ENCODE measurements around the gene EFNA1. TPM values are rescaled to one million over a fixed set of nuclear protein-coding genes. Genes with fewer than 3 reads are reported as not detected.
A peak's percentile ranks its signal among the peaks of the same experiment; 100 is the strongest.

The EFNA1 gene
- total and polyA plus RNA-seq, 2 of the 13 experiments (the other 11 are each of a cell fraction or from before 2014, with no cell fraction given): 81.8 to 874 TPM

DNA sequence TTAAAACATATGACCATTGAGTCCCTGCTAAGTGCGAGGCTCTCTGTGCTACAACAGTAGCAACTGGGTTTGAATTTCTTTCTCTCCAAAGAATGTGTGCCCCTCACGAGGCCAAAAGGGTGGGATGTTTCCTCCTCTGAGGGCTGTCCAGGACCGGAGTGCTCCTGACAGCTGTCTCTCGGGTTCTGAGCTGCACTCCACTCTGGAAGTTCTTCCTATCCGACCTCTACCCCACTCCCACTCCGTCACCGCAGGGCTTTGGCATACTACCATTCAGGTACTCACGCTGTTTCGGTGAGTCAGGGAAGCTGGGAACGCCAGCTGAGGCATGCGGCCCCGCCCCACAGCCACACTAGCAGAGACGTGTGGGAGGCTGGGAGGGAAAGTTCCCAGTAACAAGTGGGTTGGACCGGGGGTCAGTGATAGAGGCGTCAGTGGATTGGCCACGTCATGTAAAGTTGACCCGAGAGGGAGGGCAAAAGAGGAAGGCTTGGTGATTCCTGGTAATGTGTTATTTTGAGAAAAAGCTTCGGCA is 7.3 kb downstream of the EFNA1 start (continued):
- TF ChIP-seq GPN1 (CRISPR knock-in tag; IDR thresholded peaks at IDR 0.05; ENCODE audit: borderline replicate concordance): no peak
- TF ChIP-seq GATAD2A (CRISPR knock-in tag; IDR thresholded peaks at IDR 0.05): peak; percentile 24; the same call in 1 of the 2 replicates
- TF ChIP-seq ZBTB4 (CRISPR knock-in tag; IDR thresholded peaks at IDR 0.05; ENCODE audit: borderline replicate concordance): no peak
- no peak for TF ChIP-seq RAD21 (CRISPR knock-in tag; IDR thresholded peaks at IDR 0.05)
- TF ChIP-seq, protein P1, sequence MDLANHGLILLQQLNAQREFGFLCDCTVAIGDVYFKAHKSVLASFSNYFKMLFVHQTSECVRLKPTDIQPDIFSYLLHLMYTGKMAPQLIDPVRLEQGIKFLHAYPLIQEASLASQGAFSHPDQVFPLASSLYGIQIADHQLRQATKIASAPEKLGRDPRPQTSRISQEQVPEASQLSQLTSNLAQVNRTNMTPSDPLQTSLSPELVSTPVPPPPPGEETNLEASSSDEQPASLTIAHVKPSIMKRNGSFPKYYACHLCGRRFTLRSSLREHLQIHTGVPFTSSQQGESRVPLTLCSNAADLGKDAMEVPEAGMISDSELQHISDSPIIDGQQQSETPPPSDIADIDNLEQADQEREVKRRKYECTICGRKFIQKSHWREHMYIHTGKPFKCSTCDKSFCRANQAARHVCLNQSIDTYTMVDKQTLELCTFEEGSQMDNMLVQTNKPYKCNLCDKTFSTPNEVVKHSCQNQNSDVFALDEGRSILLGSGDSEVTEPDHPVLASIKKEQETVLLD (CRISPR knock-in tag; IDR thresholded peaks at IDR 0.05; ENCODE audit: low read depth): no peak
- TF ChIP-seq CCAR2 (optimal IDR thresholded peaks at IDR 0.05; ENCODE audit: low read depth, low read length): no peak
- TF ChIP-seq ZNF749 (CRISPR knock-in tag; IDR thresholded peaks at IDR 0.05; ENCODE audit: borderline replicate concordance): no peak
- no peak for TF ChIP-seq NFE2 (CRISPR knock-in tag; IDR thresholded peaks at IDR 0.05)
- TF ChIP-seq ZBTB38 (CRISPR knock-in tag; IDR thresholded peaks at IDR 0.05): no peak
- no peak for TF ChIP-seq ZNF337 (CRISPR knock-in tag; IDR thresholded peaks at IDR 0.05; ENCODE audit: borderline replicate concordance, low read depth)
- no peak for TF ChIP-seq SMARCC2 (IDR thresholded peaks at IDR 0.05)
- TF ChIP-seq FOXC1 (CRISPR knock-in tag; IDR thresholded peaks at IDR 0.05; ENCODE audit: borderline replicate concordance): no peak
- TF ChIP-seq RXRB (CRISPR knock-in tag; IDR thresholded peaks at IDR 0.05; ENCODE audit: borderline replicate concordance): peak; percentile 84
- TF ChIP-seq TEAD2 (CRISPR knock-in tag; IDR thresholded peaks at IDR 0.05): no peak
- TF ChIP-seq POLR2AphosphoS2 (IDR thresholded peaks at IDR 0.05; ENCODE audit: low read depth, low read length): peak; percentile 83; the same call in 1 of the 2 replicates
- no peak for TF ChIP-seq SRSF9 (IDR thresholded peaks at IDR 0.05; ENCODE audit: borderline replicate concordance, insufficient read depth, low read depth, low read length, poor library complexity, severe bottlenecking)
- TF ChIP-seq ZNF264 (CRISPR knock-in tag; IDR thresholded peaks at IDR 0.05): no peak; the same call in 1 of the 2 replicates
- TF ChIP-seq IRX3 (CRISPR knock-in tag; IDR thresholded peaks at IDR 0.05; ENCODE audit: borderline replicate concordance, low read depth): no peak
- TF ChIP-seq, protein P2, sequence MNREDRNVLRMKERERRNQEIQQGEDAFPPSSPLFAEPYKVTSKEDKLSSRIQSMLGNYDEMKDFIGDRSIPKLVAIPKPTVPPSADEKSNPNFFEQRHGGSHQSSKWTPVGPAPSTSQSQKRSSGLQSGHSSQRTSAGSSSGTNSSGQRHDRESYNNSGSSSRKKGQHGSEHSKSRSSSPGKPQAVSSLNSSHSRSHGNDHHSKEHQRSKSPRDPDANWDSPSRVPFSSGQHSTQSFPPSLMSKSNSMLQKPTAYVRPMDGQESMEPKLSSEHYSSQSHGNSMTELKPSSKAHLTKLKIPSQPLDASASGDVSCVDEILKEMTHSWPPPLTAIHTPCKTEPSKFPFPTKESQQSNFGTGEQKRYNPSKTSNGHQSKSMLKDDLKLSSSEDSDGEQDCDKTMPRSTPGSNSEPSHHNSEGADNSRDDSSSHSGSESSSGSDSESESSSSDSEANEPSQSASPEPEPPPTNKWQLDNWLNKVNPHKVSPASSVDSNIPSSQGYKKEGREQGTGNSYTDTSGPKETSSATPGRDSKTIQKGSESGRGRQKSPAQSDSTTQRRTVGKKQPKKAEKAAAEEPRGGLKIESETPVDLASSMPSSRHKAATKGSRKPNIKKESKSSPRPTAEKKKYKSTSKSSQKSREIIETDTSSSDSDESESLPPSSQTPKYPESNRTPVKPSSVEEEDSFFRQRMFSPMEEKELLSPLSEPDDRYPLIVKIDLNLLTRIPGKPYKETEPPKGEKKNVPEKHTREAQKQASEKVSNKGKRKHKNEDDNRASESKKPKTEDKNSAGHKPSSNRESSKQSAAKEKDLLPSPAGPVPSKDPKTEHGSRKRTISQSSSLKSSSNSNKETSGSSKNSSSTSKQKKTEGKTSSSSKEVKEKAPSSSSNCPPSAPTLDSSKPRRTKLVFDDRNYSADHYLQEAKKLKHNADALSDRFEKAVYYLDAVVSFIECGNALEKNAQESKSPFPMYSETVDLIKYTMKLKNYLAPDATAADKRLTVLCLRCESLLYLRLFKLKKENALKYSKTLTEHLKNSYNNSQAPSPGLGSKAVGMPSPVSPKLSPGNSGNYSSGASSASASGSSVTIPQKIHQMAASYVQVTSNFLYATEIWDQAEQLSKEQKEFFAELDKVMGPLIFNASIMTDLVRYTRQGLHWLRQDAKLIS (CRISPR knock-in tag; IDR thresholded peaks at IDR 0.05): no peak
- TF ChIP-seq ZBTB21 (CRISPR knock-in tag; IDR thresholded peaks at IDR 0.05): 0 out of 2 replicates have a peak, but pooled peaks have one; percentile 17
- no peak for TF ChIP-seq ADNP (CRISPR knock-in tag; IDR thresholded peaks at IDR 0.05)

All from HepG2 (cell line).